Ishikawa (cell line): ENCODE results near the gene RNF10.

Experiments
- CREB1 ChIP-seq: IDR thresholded peaks from 2 replicates; pipeline ENCODE4 v1.6.1; 2012; ENCODE audit warnings: low read depth
- EGR1 ChIP-seq: IDR thresholded peaks from 2 replicates; pipeline ENCODE4 v1.6.1; 2012
- REST ChIP-seq: IDR thresholded peaks from 2 replicates; pipeline ENCODE4 v1.6.1; 2012; ENCODE audit warnings: low read depth, mild to moderate bottlenecking
- TCF12 ChIP-seq: IDR thresholded peaks from 2 replicates; pipeline ENCODE4 v1.6.1; 2012; ENCODE audit warnings: low read depth

GRCh38 chr12:120538281-120539156 is 4.4 kb downstream of the RNF10 start:
- TF ChIP-seq TCF12 (no peak), CREB1 (no peak), REST (no peak), EGR1 (no peak)
